HG02970 (cell line): ENCODE data around the gene CFAP57.

Experiments used
- ATAC-seq: cut with Tn5 transposase; IDR thresholded peaks from one replicate; pipeline ENCODE4 v1.9.1; 2021; ENCODE audit warnings: mild to moderate bottlenecking, moderate library complexity, moderate number of reproducible peaks; ENCODE audit not compliant: unreplicated experiment, low FRiP score

CFAP57 gene

GRCh38 chr1:43221797-43222196 is 49.7 kb downstream of the CFAP57 start:
- ATAC-seq: no peak

DNA sequence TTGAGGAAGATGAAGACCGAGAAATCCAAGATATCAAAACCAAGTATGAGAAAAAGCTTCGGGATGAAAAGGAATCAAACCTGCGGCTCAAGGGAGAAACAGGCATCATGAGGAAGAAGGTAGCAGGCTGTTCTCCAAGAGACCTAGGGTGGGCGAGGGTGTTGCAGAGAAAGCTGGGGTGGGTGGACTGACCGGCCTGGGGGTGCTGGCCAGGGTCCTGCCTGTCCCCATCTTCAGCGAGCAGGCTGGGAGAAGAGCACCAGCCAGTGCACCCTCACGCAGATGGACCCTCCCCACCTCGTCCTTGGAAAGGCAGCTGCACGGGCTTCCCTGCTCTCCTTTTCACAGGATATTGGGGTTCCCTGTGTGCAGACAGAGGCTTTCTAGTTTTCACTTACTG is 50.7 kb downstream of the CFAP57 start:
- no peak for ATAC-seq

GRCh38 chr1:43225168-43225567 is 53.0 kb downstream of the CFAP57 start:
- no peak for ATAC-seq

DNA sequence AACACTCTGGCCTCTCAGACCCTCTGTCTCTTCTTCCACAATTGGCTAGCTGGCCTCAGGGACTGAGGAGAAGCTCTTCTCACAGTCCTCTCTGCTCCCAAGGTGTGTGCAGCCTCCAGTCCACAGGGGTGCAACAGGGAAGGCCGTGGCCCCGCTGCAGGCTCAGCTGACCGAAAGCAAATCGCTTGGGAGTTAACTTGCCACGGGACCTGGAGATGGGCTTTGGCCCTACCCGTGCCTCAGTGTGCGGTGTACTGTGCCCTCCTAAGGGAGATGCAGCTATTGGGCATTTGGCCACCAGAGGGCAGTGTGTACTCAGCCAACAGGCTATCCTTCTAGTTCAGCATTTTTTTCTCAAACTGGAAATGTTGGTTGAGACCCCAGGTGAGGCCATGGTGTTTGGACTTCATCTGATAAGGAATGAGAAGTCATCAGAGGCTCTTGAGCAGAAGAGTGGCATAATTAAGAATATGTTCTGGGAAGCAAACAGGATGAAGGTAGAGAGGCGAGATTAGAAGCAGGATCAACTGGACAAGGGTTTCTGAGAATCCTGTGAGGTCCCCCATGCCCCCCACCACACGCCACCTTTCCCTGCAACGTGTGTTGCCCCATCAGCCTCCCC is 55.1 kb downstream of the CFAP57 start:
- ATAC-seq: no peak

- no peak for ATAC-seq
Measured at GRCh38 chr1:43229826-43230780, 58.0 kb downstream of the CFAP57 start.

DNA sequence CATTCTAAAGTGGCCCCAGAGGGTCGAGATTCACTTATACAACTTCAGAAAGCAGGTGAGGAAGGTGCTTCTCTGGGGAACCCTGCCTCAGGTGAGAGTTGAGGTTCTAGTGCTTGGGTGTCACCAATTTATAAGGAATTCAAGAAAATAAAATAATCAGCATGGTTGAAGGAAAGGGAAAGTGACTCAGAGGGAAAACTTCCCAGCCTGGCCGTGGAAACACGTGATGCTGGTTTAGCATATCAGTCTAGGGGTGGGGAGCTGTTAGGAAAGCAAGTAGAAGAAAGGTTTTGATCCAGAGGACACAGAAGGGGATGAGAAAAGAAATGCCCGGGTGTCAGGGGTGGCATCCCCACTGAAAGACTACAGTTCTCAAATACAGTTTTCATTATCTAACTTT is 59.9 kb downstream of the CFAP57 start:
- ATAC-seq: no peak

- ATAC-seq: no peak
Measured at GRCh38 chr1:43232482-43232881, 60.4 kb downstream of the CFAP57 start.

- no peak for ATAC-seq
Measured at GRCh38 chr1:43233631-43234030, 61.5 kb downstream of the CFAP57 start.

DNA sequence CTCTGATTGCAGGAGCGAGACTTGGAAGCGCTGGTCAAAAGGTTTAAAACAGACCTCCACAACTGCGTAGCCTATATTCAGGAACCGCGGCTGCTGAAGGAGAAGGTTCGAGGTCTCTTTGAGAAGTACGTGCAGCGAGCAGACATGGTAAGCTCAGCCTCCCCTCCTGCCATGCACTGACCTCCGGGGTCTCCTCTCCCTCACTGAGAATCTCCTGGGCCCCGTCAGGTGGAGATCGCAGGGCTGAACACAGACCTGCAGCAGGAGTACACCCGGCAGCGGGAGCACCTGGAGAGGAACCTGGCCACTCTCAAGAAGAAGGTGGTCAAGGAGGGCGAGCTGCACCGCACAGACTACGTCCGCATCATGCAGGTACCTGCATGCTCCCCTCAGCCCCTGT is 62.1 kb downstream of the CFAP57 start:
- no peak for ATAC-seq

- ATAC-seq: no peak
Measured at GRCh38 chr1:43235040-43235439, 62.9 kb downstream of the CFAP57 start.

GRCh38 chr1:43235451-43236121 is 63.5 kb downstream of the CFAP57 start:
- no peak for ATAC-seq

GRCh38 chr1:43237121-43237520 is 65.0 kb downstream of the CFAP57 start:
- no peak for ATAC-seq

- ATAC-seq: no peak
Measured at GRCh38 chr1:43238085-43238484, 66.0 kb downstream of the CFAP57 start.

- no peak for ATAC-seq
Measured at GRCh38 chr1:43238991-43239469, 66.9 kb downstream of the CFAP57 start.

- no peak for ATAC-seq
Measured at GRCh38 chr1:43239484-43239883, 67.4 kb downstream of the CFAP57 start.

- no peak for ATAC-seq
Measured at GRCh38 chr1:43241413-43241836, 69.3 kb downstream of the CFAP57 start.

GRCh38 chr1:43243299-43243698 is 71.2 kb downstream of the CFAP57 start:
- ATAC-seq: no peak

- ATAC-seq: no peak
Measured at GRCh38 chr1:43246466-43247213, 74.5 kb downstream of the CFAP57 start.

DNA sequence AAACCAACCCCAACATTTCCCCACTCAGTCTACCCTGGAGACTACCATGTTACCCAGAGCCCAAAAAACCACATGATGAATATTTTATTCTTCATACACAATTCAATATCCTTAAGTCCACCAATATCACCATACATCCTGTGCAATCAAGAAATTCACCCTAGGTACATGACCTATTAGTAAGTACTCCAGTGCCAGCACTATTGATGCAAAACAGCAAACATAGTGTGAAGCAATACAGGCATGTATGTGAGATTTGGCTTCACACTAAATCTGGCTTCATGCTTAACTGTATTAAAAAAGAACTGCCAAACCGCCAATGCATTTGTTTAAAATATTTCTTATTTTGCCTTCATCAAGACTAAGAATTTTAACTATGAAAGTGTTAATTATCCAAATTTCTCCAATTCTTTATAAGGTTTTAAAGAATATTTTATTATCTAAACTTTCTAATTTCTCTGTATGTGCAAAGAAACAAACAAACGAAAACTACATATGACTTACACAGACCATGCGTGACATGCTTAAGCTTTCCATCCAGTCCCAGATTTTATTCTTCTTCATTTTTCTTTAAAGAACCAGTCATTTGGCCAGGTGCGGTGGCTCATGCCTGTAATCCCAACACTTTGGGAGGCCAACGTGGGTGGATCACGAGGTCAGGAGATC is 75.3 kb downstream of the CFAP57 start:
- no peak for ATAC-seq

- no peak for ATAC-seq
Measured at GRCh38 chr1:43250351-43250761, 78.2 kb downstream of the CFAP57 start.
